ENCODE measurements around the gene APOBEC3C. TPM values are rescaled to one million over a fixed set of nuclear protein-coding genes. Genes with fewer than 3 reads are reported as not detected.
"Not testable (repeated sequence)": the region's sequence is repeated elsewhere in the genome, so short reads cannot be mapped to it uniquely, and the experiment has no call there.

The APOBEC3C gene
- 0.68 and 3.9 TPM in 2 replicates for total RNA-seq

GRCh38 chr22:39013942-39014722 is at the start of gene APOBEC3C:
Gene APOBEC3C, plus strand, starts transcription at chr22:39014257. Its CDS starts 106 bp downstream, at chr22:39014363.
- DNase-seq = peak; percentile 55

GRCh38 chr22:38964306-38964705 is 49.8 kb upstream of the APOBEC3C start:
- no peak for DNase-seq

- DNase-seq = no peak
These were observed 49.1 kb upstream of the APOBEC3C start for GRCh38 chr22:38964989-38965388.

GRCh38 chr22:38965614-38966379 is 48.3 kb upstream of the APOBEC3C start:
- no peak for DNase-seq

GRCh38 chr22:38966380-38966702 is 47.7 kb upstream of the APOBEC3C start:
- no peak for DNase-seq

GRCh38 chr22:38966942-38967341 is 47.1 kb upstream of the APOBEC3C start:
- DNase-seq = no peak

- no peak for DNase-seq
These were observed 46.3 kb upstream of the APOBEC3C start for GRCh38 chr22:38967451-38968450.

- DNase-seq = no peak
These were observed 45.3 kb upstream of the APOBEC3C start for GRCh38 chr22:38968801-38969200.

GRCh38 chr22:38970551-38970950 is 43.5 kb upstream of the APOBEC3C start:
- DNase-seq = peak; percentile 5

GRCh38 chr22:38971202-38971601 is 42.9 kb upstream of the APOBEC3C start:
- no peak for DNase-seq

GRCh38 chr22:38971791-38972190 is 42.3 kb upstream of the APOBEC3C start:
- DNase-seq = no peak

- no peak for DNase-seq
These were observed 41.5 kb upstream of the APOBEC3C start for GRCh38 chr22:38972558-38972957.

- peak; percentile 65 for DNase-seq
These were observed 40.5 kb upstream of the APOBEC3C start for GRCh38 chr22:38973289-38974169.

GRCh38 chr22:38974170-38974825 is 39.8 kb upstream of the APOBEC3C start:
- no peak for DNase-seq

GRCh38 chr22:38974826-38975175 is 39.3 kb upstream of the APOBEC3C start:
- DNase-seq = no peak

GRCh38 chr22:38977289-38977688 is 36.8 kb upstream of the APOBEC3C start:
- DNase-seq = not testable (repeated sequence)

GRCh38 chr22:38980587-38980986 is 33.5 kb upstream of the APOBEC3C start:
- DNase-seq = not testable (repeated sequence)

GRCh38 chr22:38981005-38981991 is 32.8 kb upstream of the APOBEC3C start:
- DNase-seq = peak; percentile 20

- DNase-seq = peak; percentile 83
These were observed 31.8 kb upstream of the APOBEC3C start, which contains the start of gene APOBEC3B for GRCh38 chr22:38981992-38982927. Gene APOBEC3B, plus strand, starts transcription at chr22:38982347. Its CDS starts 107 bp downstream, at chr22:38982454.
